ENCODE measurements around the gene DPY19L1.
"Not testable (repeated sequence)": the region's sequence is repeated elsewhere in the genome, so short reads cannot be mapped to it uniquely, and the experiment has no call there.

DPY19L1 gene

GRCh38 chr7:34912236-34912635 is 125.0 kb downstream of the DPY19L1 start:
- no peak for DNase-seq

- not testable (repeated sequence) for DNase-seq
Observed at GRCh38 chr7:34906266-34906850, 130.9 kb downstream of the DPY19L1 start.

GRCh38 chr7:34904987-34905386 is 132.3 kb downstream of the DPY19L1 start:
- no peak for DNase-seq

- DNase-seq: not testable (repeated sequence)
Observed at GRCh38 chr7:34903921-34904320, 133.4 kb downstream of the DPY19L1 start.

GRCh38 chr7:34902182-34902581 is 135.1 kb downstream of the DPY19L1 start:
- DNase-seq: no peak

GRCh38 chr7:34900891-34901513 is 136.3 kb downstream of the DPY19L1 start:
- peak; percentile 8 for DNase-seq

- no peak for DNase-seq
Observed at GRCh38 chr7:34895202-34895601, 142.1 kb downstream of the DPY19L1 start.

GRCh38 chr7:34889951-34890350 is 147.3 kb downstream of the DPY19L1 start:
- no peak for DNase-seq

- no peak for DNase-seq
Observed at GRCh38 chr7:34886856-34887255, 150.4 kb downstream of the DPY19L1 start.

- not testable (repeated sequence) for DNase-seq
Observed at GRCh38 chr7:34883855-34884254, 153.4 kb downstream of the DPY19L1 start.

GRCh38 chr7:34879871-34880270 is 157.4 kb downstream of the DPY19L1 start:
- no peak for DNase-seq

GRCh38 chr7:34878944-34879735 is 158.1 kb downstream of the DPY19L1 start:
- not testable (repeated sequence) for DNase-seq

All from 8988T (cell line).